ENCODE measurements around the gene FMN2.

FMN2 gene

GRCh38 chr1:240169188-240169587 is 77.5 kb downstream of the FMN2 start:
- no peak for TF ChIP-seq CTCF (IDR thresholded peaks at IDR 0.05)
- Histone ChIP-seq H3K27ac (no peak overlapping the region), H3K36me3 (no peaks in the 10 kb centered on the region), H3K27me3 (no peaks in the 10 kb centered on the region), H3K4me3 (ENCODE audit: low read depth in 1 of 2, low read length in 1 of 2) (no peak overlapping the region), H3K9me3 (no peaks in the 10 kb centered on the region), H3K4me1 (ENCODE audit: control insufficient read depth in 1 of 2, insufficient read depth in 1 of 2, low read depth in 1 of 2, low read length in 1 of 2) (no peaks in the 10 kb centered on the region)

- Histone ChIP-seq H3K27me3 (no peaks in the 10 kb centered on the region), H3K9me3 (no peaks in the 10 kb centered on the region), H3K4me1 (ENCODE audit: control insufficient read depth in 1 of 2, insufficient read depth in 1 of 2, low read depth in 1 of 2, low read length in 1 of 2) (no peaks in the 10 kb centered on the region), H3K4me3 (ENCODE audit: low read depth in 1 of 2, low read length in 1 of 2) (no peak overlapping the region), H3K36me3 (no peaks in the 10 kb centered on the region), H3K27ac (no peak overlapping the region)
- no peak for TF ChIP-seq CTCF (IDR thresholded peaks at IDR 0.05)
Measured at GRCh38 chr1:240170266-240170665, 78.6 kb downstream of the FMN2 start.

- Histone ChIP-seq H3K36me3 (no peaks in the 10 kb centered on the region), H3K27ac (no peak overlapping the region), H3K4me1 (ENCODE audit: control insufficient read depth in 1 of 2, insufficient read depth in 1 of 2, low read depth in 1 of 2, low read length in 1 of 2) (no peaks in the 10 kb centered on the region), H3K27me3 (no peaks in the 10 kb centered on the region), H3K4me3 (ENCODE audit: low read depth in 1 of 2, low read length in 1 of 2) (no peak overlapping the region), H3K9me3 (no peaks in the 10 kb centered on the region)
- no peak for TF ChIP-seq CTCF (IDR thresholded peaks at IDR 0.05)
Measured at GRCh38 chr1:240170806-240171205, 79.1 kb downstream of the FMN2 start.

- H3K9me3 ChIP-seq: no peaks in the 10 kb centered on the region
- H3K4me3 ChIP-seq (ENCODE audit: low read depth in 1 of 2, low read length in 1 of 2): no peak overlapping the region
- H3K4me1 ChIP-seq (ENCODE audit: control insufficient read depth in 1 of 2, insufficient read depth in 1 of 2, low read depth in 1 of 2, low read length in 1 of 2): no peaks in the 10 kb centered on the region
- H3K27me3 ChIP-seq: no peaks in the 10 kb centered on the region
- TF ChIP-seq CTCF (IDR thresholded peaks at IDR 0.05): no peak
- no peak overlapping the region for H3K27ac ChIP-seq
- no peaks in the 10 kb centered on the region for H3K36me3 ChIP-seq
Measured at GRCh38 chr1:240171907-240172306, 80.2 kb downstream of the FMN2 start.

GRCh38 chr1:240173836-240174235 is 82.2 kb downstream of the FMN2 start:
- TF ChIP-seq CTCF (IDR thresholded peaks at IDR 0.05): no peak
- H3K4me1 ChIP-seq (ENCODE audit: control insufficient read depth in 1 of 2, insufficient read depth in 1 of 2, low read depth in 1 of 2, low read length in 1 of 2): no peaks in the 10 kb centered on the region

GRCh38 chr1:240174734-240175133 is 83.1 kb downstream of the FMN2 start:
- no peaks in the 10 kb centered on the region for H3K36me3 ChIP-seq
- H3K9me3 ChIP-seq: no peaks in the 10 kb centered on the region
- H3K4me3 ChIP-seq (ENCODE audit: low read depth in 1 of 2, low read length in 1 of 2): no peak overlapping the region
- H3K27ac ChIP-seq: no peak overlapping the region
- no peak for TF ChIP-seq CTCF (IDR thresholded peaks at IDR 0.05)
- H3K27me3 ChIP-seq: no peaks in the 10 kb centered on the region
- H3K4me1 ChIP-seq (ENCODE audit: control insufficient read depth in 1 of 2, insufficient read depth in 1 of 2, low read depth in 1 of 2, low read length in 1 of 2): no peaks in the 10 kb centered on the region

More at GRCh38 chr1:240173836-240174235, 82.2 kb downstream of the FMN2 start:
- no peak overlapping the region for H3K27ac ChIP-seq
- no peak overlapping the region for H3K4me3 ChIP-seq (ENCODE audit: low read depth in 1 of 2, low read length in 1 of 2)
- H3K27me3 ChIP-seq: no peaks in the 10 kb centered on the region
- H3K9me3 ChIP-seq: no peaks in the 10 kb centered on the region
- no peaks in the 10 kb centered on the region for H3K36me3 ChIP-seq
